ENCODE measurements around the gene HOXA10.
A peak's percentile ranks its signal among the peaks of the same experiment; 100 is the strongest.

Gene HOXA10

GRCh38 chr7:27185013-27185853 lies 11.1 kb upstream of the HOXA10 start, which contains the start of gene HOXA11:
TSS of gene HOXA11 (minus strand) at chr7:27185232. CDS start at chr7:27185144, 88 bp downstream.
- TF ChIP-seq EZH2 (IDR thresholded peaks at IDR 0.05) (no peak), POLR2AphosphoS5 (IDR thresholded peaks at IDR 0.05; ENCODE audit: borderline replicate concordance, low read depth, low read length) (no peak), FOXP2 (optimal IDR thresholded peaks at IDR 0.05; ENCODE audit: control extremely low read depth, extremely low read length, insufficient read depth) (no peak)
- no peak for DNase-seq (ENCODE audit: low read depth, low spot score)
- Histone ChIP-seq H3K27ac (no peak within 1 kb of the TSS), H3K4me3 (peak within 1 kb of the TSS; percentile 64), H3K9me3 (ENCODE audit: low read depth, low read length) (no peaks in the 10 kb centered on the region), H3K9ac (ENCODE audit: insufficient read length) (peak within 1 kb of the TSS; percentile 33), H3K36me3 (ENCODE audit: insufficient read depth, low read length) (no peaks in the 10 kb centered on the region)

- Histone ChIP-seq H3K9ac (ENCODE audit: insufficient read length) (peak overlapping the region; percentile 33), H3K36me3 (ENCODE audit: insufficient read depth, low read length) (no peaks in the 10 kb centered on the region), H3K9me3 (ENCODE audit: low read depth, low read length) (no peaks in the 10 kb centered on the region), H3K4me3 (peak overlapping the region; percentile 64), H3K27ac (no peak overlapping the region)
- no peak for DNase-seq (ENCODE audit: low read depth, low spot score)
- TF ChIP-seq POLR2AphosphoS5 (IDR thresholded peaks at IDR 0.05; ENCODE audit: borderline replicate concordance, low read depth, low read length) (no peak), EZH2 (IDR thresholded peaks at IDR 0.05) (no peak), FOXP2 (optimal IDR thresholded peaks at IDR 0.05; ENCODE audit: control extremely low read depth, extremely low read length, insufficient read depth) (no peak)
Measured at GRCh38 chr7:27184337-27185012, 10.4 kb upstream of the HOXA10 start.

GRCh38 chr7:27183682-27184336 lies 9.7 kb upstream of the HOXA10 start:
- H3K9me3 ChIP-seq (ENCODE audit: low read depth, low read length): no peaks in the 10 kb centered on the region
- DNase-seq (ENCODE audit: low read depth, low spot score): no peak
- H3K36me3 ChIP-seq (ENCODE audit: insufficient read depth, low read length): no peaks in the 10 kb centered on the region
- TF ChIP-seq POLR2AphosphoS5 (IDR thresholded peaks at IDR 0.05; ENCODE audit: borderline replicate concordance, low read depth, low read length) (no peak), EZH2 (IDR thresholded peaks at IDR 0.05) (no peak), FOXP2 (optimal IDR thresholded peaks at IDR 0.05; ENCODE audit: control extremely low read depth, extremely low read length, insufficient read depth) (no peak)
- peak overlapping the region; percentile 33 for H3K9ac ChIP-seq (ENCODE audit: insufficient read length)
- peak overlapping the region; percentile 64 for H3K4me3 ChIP-seq
- no peak overlapping the region for H3K27ac ChIP-seq

- no peak overlapping the region for H3K27ac ChIP-seq
- no peak for DNase-seq (ENCODE audit: low read depth, low spot score)
- no peak for TF ChIP-seq EZH2 (IDR thresholded peaks at IDR 0.05)
- no peak for TF ChIP-seq FOXP2 (optimal IDR thresholded peaks at IDR 0.05; ENCODE audit: control extremely low read depth, extremely low read length, insufficient read depth)
- no peak for TF ChIP-seq POLR2AphosphoS5 (IDR thresholded peaks at IDR 0.05; ENCODE audit: borderline replicate concordance, low read depth, low read length)
- no peak overlapping the region for H3K9ac ChIP-seq (ENCODE audit: insufficient read length)
- no peak overlapping the region for H3K4me3 ChIP-seq
- no peaks in the 10 kb centered on the region for H3K36me3 ChIP-seq (ENCODE audit: insufficient read depth, low read length)
- no peaks in the 10 kb centered on the region for H3K9me3 ChIP-seq (ENCODE audit: low read depth, low read length)
Measured at GRCh38 chr7:27182861-27183681, 9.0 kb upstream of the HOXA10 start.

- Histone ChIP-seq H3K9ac (ENCODE audit: insufficient read length) (no peak overlapping the region), H3K4me3 (no peak overlapping the region), H3K9me3 (ENCODE audit: low read depth, low read length) (no peaks in the 10 kb centered on the region), H3K36me3 (ENCODE audit: insufficient read depth, low read length) (no peaks in the 10 kb centered on the region), H3K27ac (no peak overlapping the region)
- DNase-seq (ENCODE audit: low read depth, low spot score): no peak
- TF ChIP-seq FOXP2 (optimal IDR thresholded peaks at IDR 0.05; ENCODE audit: control extremely low read depth, extremely low read length, insufficient read depth): no peak
- TF ChIP-seq POLR2AphosphoS5 (IDR thresholded peaks at IDR 0.05; ENCODE audit: borderline replicate concordance, low read depth, low read length): no peak
- TF ChIP-seq EZH2 (IDR thresholded peaks at IDR 0.05): no peak
Measured at GRCh38 chr7:27182285-27182841, 8.2 kb upstream of the HOXA10 start.

GRCh38 chr7:27181795-27182275 lies 7.7 kb upstream of the HOXA10 start:
- H3K9ac ChIP-seq (ENCODE audit: insufficient read length): no peak overlapping the region
- DNase-seq (ENCODE audit: low read depth, low spot score): no peak
- H3K36me3 ChIP-seq (ENCODE audit: insufficient read depth, low read length): no peaks in the 10 kb centered on the region
- no peak overlapping the region for H3K27ac ChIP-seq
- no peak overlapping the region for H3K4me3 ChIP-seq
- no peak for TF ChIP-seq EZH2 (IDR thresholded peaks at IDR 0.05)
- no peak for TF ChIP-seq FOXP2 (optimal IDR thresholded peaks at IDR 0.05; ENCODE audit: control extremely low read depth, extremely low read length, insufficient read depth)
- H3K9me3 ChIP-seq (ENCODE audit: low read depth, low read length): no peaks in the 10 kb centered on the region

Data from SK-N-MC (cell line).